VCaP (cell line): Measurements from ENCODE around the gene RAD51B.

Experiments used
- H3K27ac ChIP-seq: fragments of 450-650 bp; 2 replicates; pipeline ENCODE4 v1.5.1; 2017
- TF ChIP-seq, protein P1 (sequence below): fragments of 450-650 bp; conservative IDR thresholded peaks from 2 replicates; pipeline ENCODE4 v1.5.1; 2017; ENCODE audit warnings: mild to moderate bottlenecking, moderate library complexity

Gene RAD51B

GRCh38 chr14:68766299-68767247, 947.0 kb downstream of the RAD51B start:
- no peak overlapping the region for H3K27ac ChIP-seq
- TF ChIP-seq, protein P1, sequence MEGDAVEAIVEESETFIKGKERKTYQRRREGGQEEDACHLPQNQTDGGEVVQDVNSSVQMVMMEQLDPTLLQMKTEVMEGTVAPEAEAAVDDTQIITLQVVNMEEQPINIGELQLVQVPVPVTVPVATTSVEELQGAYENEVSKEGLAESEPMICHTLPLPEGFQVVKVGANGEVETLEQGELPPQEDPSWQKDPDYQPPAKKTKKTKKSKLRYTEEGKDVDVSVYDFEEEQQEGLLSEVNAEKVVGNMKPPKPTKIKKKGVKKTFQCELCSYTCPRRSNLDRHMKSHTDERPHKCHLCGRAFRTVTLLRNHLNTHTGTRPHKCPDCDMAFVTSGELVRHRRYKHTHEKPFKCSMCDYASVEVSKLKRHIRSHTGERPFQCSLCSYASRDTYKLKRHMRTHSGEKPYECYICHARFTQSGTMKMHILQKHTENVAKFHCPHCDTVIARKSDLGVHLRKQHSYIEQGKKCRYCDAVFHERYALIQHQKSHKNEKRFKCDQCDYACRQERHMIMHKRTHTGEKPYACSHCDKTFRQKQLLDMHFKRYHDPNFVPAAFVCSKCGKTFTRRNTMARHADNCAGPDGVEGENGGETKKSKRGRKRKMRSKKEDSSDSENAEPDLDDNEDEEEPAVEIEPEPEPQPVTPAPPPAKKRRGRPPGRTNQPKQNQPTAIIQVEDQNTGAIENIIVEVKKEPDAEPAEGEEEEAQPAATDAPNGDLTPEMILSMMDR: no peak

DNA sequence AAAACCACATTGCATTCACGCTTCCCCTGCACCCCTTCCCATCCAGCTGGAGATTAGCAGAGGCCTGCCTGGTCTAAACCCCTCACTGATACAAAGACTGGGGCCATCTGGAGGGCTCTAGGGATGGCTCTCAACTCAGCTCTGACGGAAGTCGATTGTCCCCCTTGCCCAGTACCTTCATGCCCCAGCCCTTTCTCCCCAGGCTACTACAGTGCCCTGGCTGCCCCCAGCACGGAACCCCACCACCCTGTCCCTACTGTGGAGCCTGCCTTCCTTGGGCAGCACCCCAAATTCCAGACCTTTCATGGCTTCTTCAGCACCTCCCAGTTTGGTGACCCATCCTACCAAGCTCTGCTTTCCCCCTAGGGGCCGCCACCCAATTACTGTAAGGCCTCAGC, 947.7 kb downstream of the RAD51B start:
- TF ChIP-seq, protein P1: no peak
- H3K27ac ChIP-seq: no peak overlapping the region

DNA sequence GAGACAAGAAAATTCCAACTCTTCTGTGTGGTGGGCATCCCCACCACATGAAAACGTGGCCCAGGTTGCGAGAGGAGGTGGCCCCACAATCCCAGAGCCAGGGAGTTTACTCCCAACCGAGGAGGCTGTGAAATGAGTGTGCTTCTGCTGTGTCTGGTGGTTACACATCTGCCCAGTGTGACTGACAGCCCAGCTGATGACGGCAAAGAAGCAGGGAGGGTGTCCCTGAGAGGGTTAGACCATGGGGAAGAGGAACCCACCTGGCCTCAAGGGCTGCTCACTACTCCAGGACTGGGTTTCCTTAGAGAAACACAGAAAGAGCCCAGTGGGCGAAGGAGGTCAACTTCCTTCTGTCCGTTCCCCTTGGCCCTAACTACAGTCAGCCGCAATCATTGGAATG, 948.7 kb downstream of the RAD51B start:
- no peak overlapping the region for H3K27ac ChIP-seq
- TF ChIP-seq, protein P1: no peak

- TF ChIP-seq, protein P1: no peak
- H3K27ac ChIP-seq: no peak overlapping the region
Observed at GRCh38 chr14:68770051-68770450, 950.5 kb downstream of the RAD51B start.

GRCh38 chr14:68770553-68771286, 951.1 kb downstream of the RAD51B start:
- TF ChIP-seq, protein P1: no peak
- no peak overlapping the region for H3K27ac ChIP-seq

DNA sequence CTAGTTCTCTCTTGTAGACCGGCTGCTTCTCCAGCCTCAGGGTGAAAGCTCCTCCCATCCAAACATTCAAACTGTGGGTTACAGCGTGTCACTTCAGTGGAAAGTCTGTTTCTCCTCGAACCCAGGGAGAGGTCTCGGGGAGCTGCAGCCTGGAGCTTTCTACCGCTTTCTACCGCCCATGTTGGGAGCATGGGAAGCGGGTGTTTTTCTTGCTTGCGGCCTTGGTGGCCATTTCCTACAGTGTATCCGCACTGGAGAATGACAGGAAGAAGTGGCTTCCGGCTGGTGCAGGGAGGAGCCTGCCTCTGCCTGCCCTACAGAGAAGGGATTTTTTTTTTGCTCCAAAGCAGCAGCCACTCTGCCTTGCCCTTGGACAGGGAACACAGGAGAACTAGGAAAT, 952.1 kb downstream of the RAD51B start:
- no peak overlapping the region for H3K27ac ChIP-seq
- TF ChIP-seq, protein P1: no peak

- H3K27ac ChIP-seq: no peak overlapping the region
- TF ChIP-seq, protein P1: no peak
Observed at GRCh38 chr14:68772761-68773381, 953.3 kb downstream of the RAD51B start.
